ENCODE data around the gene PRRC2A. TPM values are rescaled to one million over a fixed set of nuclear protein-coding genes. Genes with fewer than 3 reads are reported as not detected.

PRRC2A gene
- polyA plus RNA-seq, 1 donor (not counting 4 experiments of a cell fraction or from before 2014, with no cell fraction given): 20.5 TPM

DNA sequence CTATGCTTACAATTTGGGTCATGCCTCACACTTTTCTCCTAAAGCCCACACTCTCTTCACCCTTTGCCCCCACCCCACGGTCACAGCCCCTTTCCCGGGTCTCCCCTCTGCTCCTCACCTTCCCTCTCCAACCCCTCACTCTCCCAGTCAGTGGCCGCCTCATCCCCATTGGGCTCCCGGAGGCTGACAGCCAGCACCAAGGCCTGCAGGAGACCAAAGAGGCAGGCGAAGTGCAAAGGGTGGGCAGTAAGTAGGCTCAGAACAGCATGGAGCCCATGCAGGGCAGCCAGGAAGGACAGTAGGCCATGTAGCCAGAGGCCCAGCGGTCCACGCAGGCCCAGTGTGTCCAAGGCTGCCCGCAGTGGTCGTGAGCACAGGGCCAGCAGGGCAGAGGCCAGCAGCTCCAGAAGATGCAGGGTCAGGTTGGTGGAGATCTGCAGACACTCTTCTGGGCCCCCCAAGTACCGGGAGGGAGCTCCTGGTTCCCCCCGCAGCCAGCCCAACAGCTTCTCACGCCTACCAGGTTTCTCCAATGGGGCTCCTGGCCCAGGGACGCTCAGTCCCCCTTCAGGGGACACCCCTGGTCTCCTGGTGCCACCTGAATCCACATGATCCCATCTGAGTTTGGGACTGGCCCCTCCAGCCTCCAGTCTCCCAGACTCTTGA, 38.6 kb downstream of the PRRC2A start:
- dilution Hi-C loops (cut with MboI; ENCODE audit: extremely low pct_ligation_motif_present, low sequenced_read_pairs): no loop called here
- Histone ChIP-seq H3K9me1 (ENCODE audit: control insufficient read depth, extremely low read depth, insufficient read depth, low read length) (no peaks in the 10 kb centered on the region), H3K4me1 (ENCODE audit: control insufficient read depth, extremely low read depth, insufficient read depth, low read length) (peaks cover 36% of the 10 kb centered on the region), H3K36me3 (ENCODE audit: control insufficient read depth in 2 of 2, extremely low read depth in 1 of 2, insufficient read depth in 2 of 2, low read length in 2 of 2) (peaks cover 8 to 10% of the 10 kb centered on the region in 2 experiments), H4K20me1 (ENCODE audit: control insufficient read depth, extremely low read depth, insufficient read depth, low read length) (no peaks in the 10 kb centered on the region), H3K9me3 (ENCODE audit: control insufficient read depth, low read depth, low read length) (no peaks in the 10 kb centered on the region), H3K9ac (ENCODE audit: control insufficient read depth, extremely low read depth, insufficient read depth, low read length) (peak overlapping the region; percentile 75), H3K27ac (ENCODE audit: control insufficient read depth, insufficient read depth, low read length) (peak overlapping the region; percentile 77), H3K4me3 (ENCODE audit: control insufficient read depth in 2 of 3, extremely low read depth in 1 of 3, insufficient read depth in 2 of 3, low read depth in 1 of 3, low read length in 3 of 3) (peak overlapping the region; percentile 46 to 97 (median 89)), H2AFZ (ENCODE audit: control insufficient read depth, low read length) (no peak overlapping the region), H3K4me2 (ENCODE audit: control insufficient read depth, extremely low read depth, insufficient read depth, low read depth, low read length) (peak overlapping the region; percentile 96), H3K79me2 (ENCODE audit: control insufficient read depth, insufficient read depth, low read length) (peaks cover 31% of the 10 kb centered on the region), H3K27me3 (ENCODE audit: control insufficient read depth, extremely low read depth, insufficient read depth, low read length) (no peaks in the 10 kb centered on the region)
- TF ChIP-seq, protein P1, sequence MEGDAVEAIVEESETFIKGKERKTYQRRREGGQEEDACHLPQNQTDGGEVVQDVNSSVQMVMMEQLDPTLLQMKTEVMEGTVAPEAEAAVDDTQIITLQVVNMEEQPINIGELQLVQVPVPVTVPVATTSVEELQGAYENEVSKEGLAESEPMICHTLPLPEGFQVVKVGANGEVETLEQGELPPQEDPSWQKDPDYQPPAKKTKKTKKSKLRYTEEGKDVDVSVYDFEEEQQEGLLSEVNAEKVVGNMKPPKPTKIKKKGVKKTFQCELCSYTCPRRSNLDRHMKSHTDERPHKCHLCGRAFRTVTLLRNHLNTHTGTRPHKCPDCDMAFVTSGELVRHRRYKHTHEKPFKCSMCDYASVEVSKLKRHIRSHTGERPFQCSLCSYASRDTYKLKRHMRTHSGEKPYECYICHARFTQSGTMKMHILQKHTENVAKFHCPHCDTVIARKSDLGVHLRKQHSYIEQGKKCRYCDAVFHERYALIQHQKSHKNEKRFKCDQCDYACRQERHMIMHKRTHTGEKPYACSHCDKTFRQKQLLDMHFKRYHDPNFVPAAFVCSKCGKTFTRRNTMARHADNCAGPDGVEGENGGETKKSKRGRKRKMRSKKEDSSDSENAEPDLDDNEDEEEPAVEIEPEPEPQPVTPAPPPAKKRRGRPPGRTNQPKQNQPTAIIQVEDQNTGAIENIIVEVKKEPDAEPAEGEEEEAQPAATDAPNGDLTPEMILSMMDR (optimal IDR thresholded peaks at IDR 0.05 in 1 of 3, IDR thresholded peaks at IDR 0.05 in 1 of 3, conservative IDR thresholded peaks at IDR 0.05 in 1 of 3; ENCODE audit: extremely low read depth in 1 of 3, insufficient read depth in 2 of 3, low read length in 3 of 3): no peak
- TF ChIP-seq EZH2 (IDR thresholded peaks at IDR 0.05; ENCODE audit: low read length): no peak
- FAIRE-seq (no peak), DNase-seq (ENCODE audit: low read depth, low spot score) (no peak)

DNA sequence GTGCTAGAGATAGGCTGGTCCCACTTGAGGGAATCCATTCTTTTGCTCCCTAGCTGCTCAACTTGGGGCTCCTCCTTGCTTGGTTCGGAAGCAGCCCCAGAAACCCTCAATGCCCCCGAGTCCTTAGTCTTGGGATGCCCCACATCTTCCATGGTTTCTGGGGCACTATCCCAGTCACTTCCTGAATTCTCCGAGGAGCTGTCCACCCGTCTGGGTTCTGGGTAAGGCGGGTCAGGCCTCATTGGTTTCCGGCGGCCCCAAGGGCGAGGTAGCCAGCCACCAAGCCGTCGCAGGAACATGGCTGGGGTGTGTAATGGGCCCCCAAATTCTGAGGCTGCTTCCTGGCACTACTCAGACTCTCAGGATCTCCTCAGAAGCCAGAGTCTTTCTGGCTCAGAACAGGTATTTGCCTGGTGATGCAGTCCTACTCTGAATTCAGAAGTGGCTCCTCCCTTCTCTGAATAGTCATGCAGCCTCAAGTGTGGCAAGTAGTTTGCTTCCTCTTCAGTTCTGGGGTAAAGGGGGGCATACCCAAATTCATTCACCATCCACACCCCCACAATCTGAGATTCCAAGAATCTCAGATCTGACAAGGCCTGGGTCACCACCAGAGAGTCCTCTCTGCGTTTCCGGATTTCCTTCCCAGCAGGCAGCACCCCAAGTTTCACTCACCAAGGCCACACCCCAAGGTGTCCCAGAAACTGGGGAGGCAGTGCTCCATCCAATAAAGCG, 39.3 kb downstream of the PRRC2A start:
- Histone ChIP-seq H3K9me1 (ENCODE audit: control insufficient read depth, extremely low read depth, insufficient read depth, low read length) (no peaks in the 10 kb centered on the region), H3K9ac (ENCODE audit: control insufficient read depth, extremely low read depth, insufficient read depth, low read length) (peak overlapping the region; percentile 75), H2AFZ (ENCODE audit: control insufficient read depth, low read length) (peak overlapping the region; percentile 22), H3K79me2 (ENCODE audit: control insufficient read depth, insufficient read depth, low read length) (peaks cover 31% of the 10 kb centered on the region), H3K4me3 (ENCODE audit: control insufficient read depth in 2 of 3, extremely low read depth in 1 of 3, insufficient read depth in 2 of 3, low read depth in 1 of 3, low read length in 3 of 3) (peak overlapping the region; percentile 46 to 97 (median 89)), H3K27me3 (ENCODE audit: control insufficient read depth, extremely low read depth, insufficient read depth, low read length) (no peaks in the 10 kb centered on the region), H3K27ac (ENCODE audit: control insufficient read depth, insufficient read depth, low read length) (peak overlapping the region; percentile 77), H3K4me1 (ENCODE audit: control insufficient read depth, extremely low read depth, insufficient read depth, low read length) (peaks cover 42% of the 10 kb centered on the region), H4K20me1 (ENCODE audit: control insufficient read depth, extremely low read depth, insufficient read depth, low read length) (no peaks in the 10 kb centered on the region), H3K36me3 (ENCODE audit: control insufficient read depth in 2 of 2, extremely low read depth in 1 of 2, insufficient read depth in 2 of 2, low read length in 2 of 2) (peaks cover 8 to 10% of the 10 kb centered on the region in 2 experiments), H3K9me3 (ENCODE audit: control insufficient read depth, low read depth, low read length) (no peaks in the 10 kb centered on the region), H3K4me2 (ENCODE audit: control insufficient read depth, extremely low read depth, insufficient read depth, low read depth, low read length) (peak overlapping the region; percentile 96)
- FAIRE-seq (no peak), DNase-seq (ENCODE audit: low read depth, low spot score) (no peak)
- TF ChIP-seq, protein P1 (optimal IDR thresholded peaks at IDR 0.05 in 1 of 3, IDR thresholded peaks at IDR 0.05 in 1 of 3, conservative IDR thresholded peaks at IDR 0.05 in 1 of 3; ENCODE audit: extremely low read depth in 1 of 3, insufficient read depth in 2 of 3, low read length in 3 of 3): no peak
- no peak for TF ChIP-seq EZH2 (IDR thresholded peaks at IDR 0.05; ENCODE audit: low read length)
- dilution Hi-C loops (cut with MboI; ENCODE audit: extremely low pct_ligation_motif_present, low sequenced_read_pairs): no loop called here
